IMR-90 (cell line): ENCODE results near the gene CFAP73. TPM values are rescaled to one million over a fixed set of nuclear protein-coding genes. Genes with fewer than 3 reads are reported as not detected.
"Not testable (repeated sequence)": the region's sequence is repeated elsewhere in the genome, so short reads cannot be mapped to it uniquely, and the experiment has no call there.

Experiments used
- ATAC-seq: fragments of 200-7000 bp; cut with Tn5 transposase; 2 replicates; pipeline ENCODE4 v1.9.1; 2020; ENCODE audit warnings: low read depth, mild to moderate bottlenecking, moderate library complexity
- BruUV-seq: library from RNA; stranded (reverse); fragments of 400-500 nt; replicated peaks from 2 replicates; lab custom pipeline; 2021; lab: Mats Ljungman, UMichigan
- CTCF ChIA-PET: fragments of 300-600 bp; formaldehyde crosslinking; extraction: SDS; loops from one replicate; lab custom pipeline; 2021; ENCODE audit warnings: antibody characterized with exemption; lab: Yijun Ruan, JAX
- POLR2A ChIA-PET: fragments of 300-600 bp; sonication (Branson Sonifier 250); formaldehyde crosslinking; loops from one replicate; lab custom pipeline; 2022; ENCODE audit warnings: antibody characterized with exemption; ENCODE audit not compliant: unreplicated experiment; lab: Charles Lee
- DNase-seq: peaks from one replicate; pipeline ENCODE4 v3.0.0; 2013
- H2AFZ ChIP-seq: replicated peaks from 2 replicates; pipeline ENCODE3; 2013; ENCODE audit warnings: low read length, mild to moderate bottlenecking; ENCODE audit not compliant: poor library complexity
- H2AK5ac ChIP-seq: 2 replicates; pipeline ENCODE4 v1.6.1; 2013; ENCODE audit warnings: low read depth, low read length, inconsistent platforms
- H2AK9ac ChIP-seq: replicated peaks from 2 replicates; pipeline ENCODE3; 2013; ENCODE audit warnings: mild to moderate bottlenecking, low read depth, low read length, moderate library complexity; ENCODE audit not compliant: poor library complexity
- H2BK120ac ChIP-seq: 2 replicates; pipeline ENCODE4 v1.6.1; 2013; ENCODE audit warnings: low read depth, low read length, inconsistent platforms
- H2BK15ac ChIP-seq: 3 replicates; pipeline ENCODE4 v1.6.1; 2013; ENCODE audit warnings: low read depth, low read length, inconsistent platforms
- H2BK20ac ChIP-seq: 2 replicates; pipeline ENCODE4 v1.6.1; 2013; ENCODE audit warnings: low read depth, mild to moderate bottlenecking, inconsistent platforms, low read length, moderate library complexity
- H2BK5ac ChIP-seq: 2 replicates; pipeline ENCODE4 v1.6.1; 2013; ENCODE audit warnings: mild to moderate bottlenecking, low read depth, low read length, inconsistent platforms; ENCODE audit not compliant: poor library complexity, severe bottlenecking
- H3K14ac ChIP-seq: replicated peaks from 2 replicates; pipeline ENCODE4 v1.6.1; 2013; ENCODE audit warnings: low read depth, low read length, inconsistent platforms
- H3K18ac ChIP-seq: 2 replicates; pipeline ENCODE4 v1.6.1; 2013; ENCODE audit warnings: low read depth, low read length, control low read depth
- H3K23ac ChIP-seq: 2 replicates; pipeline ENCODE4 v1.6.1; 2013; ENCODE audit warnings: low read depth, low read length, inconsistent platforms
- H3K27ac ChIP-seq: 2 replicates; pipeline ENCODE4 v1.5.1; 2013; ENCODE audit warnings: mild to moderate bottlenecking, control low read depth, low read length; ENCODE audit not compliant: insufficient read depth
- H3K27me3 ChIP-seq: 2 replicates; pipeline ENCODE4 v1.6.1; 2013; ENCODE audit warnings: low read length; ENCODE audit not compliant: control insufficient read depth, insufficient read depth
- H3K36me3 ChIP-seq: 2 replicates; pipeline ENCODE4 v1.6.1; 2013; ENCODE audit warnings: low read length, mixed read lengths; ENCODE audit not compliant: control insufficient read depth, insufficient read depth
- H3K4ac ChIP-seq: 2 replicates; pipeline ENCODE4 v1.6.1; 2013; ENCODE audit warnings: low read depth, low read length, inconsistent platforms
- H3K4me1 ChIP-seq: 2 replicates; pipeline ENCODE4 v1.6.1; 2013; ENCODE audit warnings: low read length, mixed read lengths; ENCODE audit not compliant: control insufficient read depth, insufficient read depth
- H3K4me2 ChIP-seq: 2 replicates; pipeline ENCODE4 v1.6.1; 2013; ENCODE audit warnings: low read depth, mild to moderate bottlenecking, control low read depth, low read length, moderate library complexity
- H3K4me3 ChIP-seq: 2 replicates; pipeline ENCODE4 v1.5.1; 2013; ENCODE audit warnings: low read depth, mild to moderate bottlenecking, control low read depth, low read length, moderate library complexity; ENCODE audit not compliant: insufficient read depth
- H3K56ac ChIP-seq: 2 replicates; pipeline ENCODE4 v1.6.1; 2013; ENCODE audit warnings: low read length, inconsistent platforms; ENCODE audit not compliant: insufficient read depth; ENCODE audit errors: extremely low read depth
- H3K79me1 ChIP-seq, 2 experiments: 2 replicates each; pipeline ENCODE4 v1.6.1; 2013; ENCODE audit warnings: low read length in 2 of 2, inconsistent platforms in 1 of 2, low read depth in 1 of 2
- H3K9ac ChIP-seq: 2 replicates; pipeline ENCODE4 v1.6.1; 2013; ENCODE audit warnings: low read depth, low read length, control low read depth
- H3K9me1 ChIP-seq: 2 replicates; pipeline ENCODE4 v1.6.1; 2013; ENCODE audit warnings: low read length, inconsistent platforms; ENCODE audit not compliant: insufficient read depth
- H3K9me3 ChIP-seq: 2 replicates; pipeline ENCODE4 v1.6.1; 2013; ENCODE audit warnings: low read length; ENCODE audit not compliant: control insufficient read depth, insufficient read depth
- H4K20me1 ChIP-seq: 2 replicates; pipeline ENCODE4 v1.6.1; 2013; ENCODE audit warnings: low read length, inconsistent platforms; ENCODE audit not compliant: insufficient read depth
- H4K5ac ChIP-seq: 2 replicates; pipeline ENCODE4 v1.6.1; 2013; ENCODE audit warnings: mild to moderate bottlenecking, low read depth, low read length, control low read depth
- H4K8ac ChIP-seq, 2 experiments: 2 replicates each; pipeline ENCODE4 v1.6.1; 2013; ENCODE audit warnings: low read depth in 2 of 2, low read length in 2 of 2, control low read depth in 1 of 2, inconsistent platforms in 1 of 2
- H4K91ac ChIP-seq: 2 replicates; pipeline ENCODE4 v1.6.1; 2013; ENCODE audit warnings: low read depth, low read length, inconsistent platforms; ENCODE audit not compliant: insufficient read depth
- WGBS, 2 experiments: methylation state at CpG; one replicate each; pipeline versions ENCODE4 v1.1.5 to v1.1.7; 2013; ENCODE audit warnings: missing lambda C conversion rate in 2 of 2; ENCODE audit not compliant: insufficient read length in 1 of 2; ENCODE audit errors: extremely low coverage in 2 of 2; 5-methylcytosine and 5-hydroxymethylcytosine counted together
- dilution Hi-C: fragments of 300-500 bp; cut with HindIII; formaldehyde crosslinking; loops from one replicate; pipeline ENCODE4 v1.14.3; 2018; ENCODE audit warnings: low sequenced_read_pairs; ENCODE audit not compliant: unreplicated experiment
- in situ Hi-C: fragments of 300-500 bp; cut with MboI; formaldehyde crosslinking; loops from 3 replicates; pipeline ENCODE4 v1.14.3; 2019; ENCODE audit warnings: low sequenced_read_pairs, inconsistent platforms, mixed read lengths
- intact Hi-C: fragments of 100-400 bp; cut with micrococcal nuclease; formaldehyde crosslinking; loops from 2 replicates; pipeline ENCODE4 v1.10.0; 2022
- polyA plus RNA-seq, 3 experiments: library from polyadenylated mRNA; depleted of rRNA; stranded (reverse); fragments of >200 nt; gene quantifications; 2 replicates each; pipeline ENCODE4 v1.2.3, GENCODE V29; 2012; ENCODE audit warnings: low replicate concordance in 1 of 3
- total RNA-seq: library from RNA; depleted of rRNA; stranded (reverse); fragments of >200 nt; gene quantifications from 2 replicates; pipeline ENCODE4 v1.2.3, GENCODE V29; 2012

The CFAP73 gene
- total and polyA plus RNA-seq, 2 of the 4 experiments (the other 2 are of a cell fraction) = not detected

GRCh38 chr12:113141716-113142115, 7.8 kb upstream of the CFAP73 start:
- H4K20me1 ChIP-seq, H3K14ac ChIP-seq, POLR2A ChIA-PET, BruUV-seq, H2AK9ac ChIP-seq, H3K4me1 ChIP-seq, H3K9ac ChIP-seq, H3K9me1 ChIP-seq, H2AK5ac ChIP-seq, H3K79me1 ChIP-seq, CTCF ChIA-PET, DNase-seq, H2BK20ac ChIP-seq, H2AFZ ChIP-seq, H3K4me3 ChIP-seq, in situ Hi-C loops, H3K9me3 ChIP-seq, H3K23ac ChIP-seq, H4K8ac ChIP-seq, H3K27ac ChIP-seq, H2BK15ac ChIP-seq, H2BK120ac ChIP-seq, H2BK5ac ChIP-seq, H3K18ac ChIP-seq, H3K27me3 ChIP-seq, H4K5ac ChIP-seq, H3K4me2 ChIP-seq, H3K4ac ChIP-seq, ATAC-seq, intact Hi-C loops, H3K56ac ChIP-seq, H4K91ac ChIP-seq, dilution Hi-C loops, H3K36me3 ChIP-seq: not testable (repeated sequence)
- no CpG with 5 or more reads among the region's 3 CpGs for WGBS, 2 experiments
